HepG2 (cell line): ENCODE data around the gene MTCH2. TPM values are rescaled to one million over a fixed set of nuclear protein-coding genes. Genes with fewer than 3 reads are reported as not detected.

ENCODE experiments used
- ARNT ChIP-seq: fragments of 450-650 bp; IDR thresholded peaks from 2 replicates; pipeline ENCODE4 v1.6.1; 2017
- ATF7-NPFF ChIP-seq: sonication (generic); formaldehyde crosslinking; IDR thresholded peaks from 2 replicates; pipeline ENCODE4 v1.8.1; 2023; ENCODE audit warnings: mild to moderate bottlenecking, low read depth, missing genetic modification reagents, moderate library complexity
- ATRX ChIP-seq: sonication (generic); formaldehyde crosslinking; IDR thresholded peaks from 2 replicates; pipeline ENCODE4 v1.4.0; 2020; ENCODE audit warnings: missing genetic modification reagents, borderline replicate concordance
- CAMTA2 ChIP-seq: sonication (generic); formaldehyde crosslinking; IDR thresholded peaks from 2 replicates; pipeline ENCODE4 v1.4.0; 2020; ENCODE audit warnings: mild to moderate bottlenecking, missing genetic modification reagents, borderline replicate concordance
- E2F2 ChIP-seq: sonication (generic); formaldehyde crosslinking; IDR thresholded peaks from 2 replicates; pipeline ENCODE4 v1.4.0; 2020; ENCODE audit warnings: missing genetic modification reagents, borderline replicate concordance
- FOXJ3 ChIP-seq: sonication (generic); formaldehyde crosslinking; IDR thresholded peaks from 2 replicates; pipeline ENCODE4 v1.4.0; 2020; ENCODE audit warnings: missing genetic modification reagents, mild to moderate bottlenecking, borderline replicate concordance
- FOXO4 ChIP-seq: sonication (generic); formaldehyde crosslinking; conservative IDR thresholded peaks from 2 replicates; pipeline ENCODE4 v1.8.1; 2023; ENCODE audit warnings: missing genetic modification reagents
- FOXP4 ChIP-seq: sonication (generic); formaldehyde crosslinking; IDR thresholded peaks from 2 replicates; pipeline ENCODE4 v1.4.0; 2020; ENCODE audit warnings: missing genetic modification reagents
- HINFP ChIP-seq: sonication (generic); formaldehyde crosslinking; IDR thresholded peaks from 2 replicates; pipeline ENCODE4 v1.4.0; 2020; ENCODE audit warnings: low read depth, mild to moderate bottlenecking, missing genetic modification reagents
- NAIF1 ChIP-seq: sonication (generic); formaldehyde crosslinking; IDR thresholded peaks from 2 replicates; pipeline ENCODE4 v1.5.0; 2020; ENCODE audit warnings: mild to moderate bottlenecking, missing genetic modification reagents, borderline replicate concordance
- NR2F2 ChIP-seq: IDR thresholded peaks from 2 replicates; pipeline ENCODE4 v1.6.1; 2012; ENCODE audit warnings: low read depth, inconsistent platforms, borderline replicate concordance
- PATZ1 ChIP-seq: sonication (generic); formaldehyde crosslinking; IDR thresholded peaks from 2 replicates; pipeline ENCODE4 v1.4.0; 2020; ENCODE audit warnings: missing genetic modification reagents
- RFX5 ChIP-seq: IDR thresholded peaks from 2 replicates; pipeline ENCODE4 v1.6.1; 2011; ENCODE audit warnings: low read depth, low read length, improper control_type of control experiment
- SIX4 ChIP-seq: sonication (generic); formaldehyde crosslinking; IDR thresholded peaks from 2 replicates; pipeline ENCODE4 v1.4.0; 2020; ENCODE audit warnings: missing genetic modification reagents
- SP4 ChIP-seq: sonication (generic); formaldehyde crosslinking; IDR thresholded peaks from 2 replicates; pipeline ENCODE4 v1.8.1; 2023; ENCODE audit warnings: mild to moderate bottlenecking, missing genetic modification reagents
- ZNF136 ChIP-seq: sonication (generic); formaldehyde crosslinking; IDR thresholded peaks from 2 replicates; pipeline ENCODE4 v1.8.1; 2022; ENCODE audit warnings: low read depth, mild to moderate bottlenecking, moderate library complexity, missing genetic modification reagents
- ZNF138 ChIP-seq: sonication (generic); formaldehyde crosslinking; IDR thresholded peaks from 2 replicates; pipeline ENCODE4 v1.5.0; 2020; ENCODE audit warnings: mild to moderate bottlenecking, low read depth, missing genetic modification reagents
- ZNF720 ChIP-seq: sonication (generic); formaldehyde crosslinking; IDR thresholded peaks from 2 replicates; pipeline ENCODE4 v1.4.0; 2020; ENCODE audit warnings: missing genetic modification reagents
- ZNF790 ChIP-seq: sonication (generic); formaldehyde crosslinking; IDR thresholded peaks from 2 replicates; pipeline ENCODE4 v1.8.0; 2022; ENCODE audit warnings: missing genetic modification reagents, mild to moderate bottlenecking, borderline replicate concordance
- ZSCAN5A ChIP-seq: sonication (generic); formaldehyde crosslinking; IDR thresholded peaks from 2 replicates; pipeline ENCODE4 v1.8.0; 2022; ENCODE audit warnings: mild to moderate bottlenecking, missing genetic modification reagents, borderline replicate concordance
- polyA plus RNA-seq, 8 experiments: library from polyadenylated mRNA; depleted of rRNA in 3 of 8; stranded (reverse) in 7 of 8; unstranded in 1 of 8; fragments of >200 nt; fragmentation: Illumina TruSeq in 4 of 8; extraction: Trizol in 4 of 8; gene quantifications; 2 replicates each; pipeline versions ENCODE4 v1.2.1 to v1.2.3, GENCODE V29; 2011 to 2016; ENCODE audit warnings: low read depth in 4 of 8, missing spikeins in 1 of 8, mixed read lengths in 1 of 8; ENCODE audit not compliant: insufficient read depth in 1 of 8
- total RNA-seq, 5 experiments: library from RNA; depleted of rRNA; stranded (reverse); fragments of >200 nt; fragmentation: Illumina TruSeq; extraction: Trizol; gene quantifications; 2 replicates each; pipeline ENCODE4 v1.2.3, GENCODE V29; 2016; ENCODE audit warnings: low read depth in 1 of 5

Gene MTCH2
- total and polyA plus RNA-seq, 2 of the 13 experiments (the other 11 are each of a cell fraction or from before 2014, with no cell fraction given): 112 to 272 TPM

- TF ChIP-seq HINFP (CRISPR knock-in tag) (no peak), ZNF720 (CRISPR knock-in tag) (no peak), RFX5 (no peak), ZNF136 (CRISPR knock-in tag) (no peak), FOXP4 (no peak), ARNT (no peak), ATRX (CRISPR knock-in tag) (no peak), SP4 (CRISPR knock-in tag) (no peak), SIX4 (CRISPR knock-in tag) (no peak), ZNF790 (no peak; the same call in 1 of the 2 replicates), PATZ1 (CRISPR knock-in tag) (peak; percentile 11; the same call in 1 of the 2 replicates), ZSCAN5A (CRISPR knock-in tag) (0 out of 2 replicates have a peak, but pooled peaks have one; percentile 23), NAIF1 (CRISPR knock-in tag) (no peak), ZNF138 (peak; percentile 72; the same call in 1 of the 2 replicates), FOXO4 (CRISPR knock-in tag) (no peak), NR2F2 (no peak), FOXJ3 (CRISPR knock-in tag) (no peak), E2F2 (CRISPR knock-in tag) (no peak), ATF7-NPFF (CRISPR knock-in tag) (peak; percentile 67; the same call in 1 of the 2 replicates), CAMTA2 (no peak)
Measured at GRCh38 chr11:47587723-47588326, 54.5 kb downstream of the MTCH2 start (continued).
